GM23338 (cell line): ENCODE data around the gene TPR. TPM values are rescaled to one million over a fixed set of nuclear protein-coding genes. Genes with fewer than 3 reads are reported as not detected.

ENCODE experiments used
- ATAC-seq: fragments of 200-7000 bp; cut with Tn5 transposase; 3 replicates; pipeline ENCODE4 v1.9.1; 2020
- DNase-seq: peaks from one replicate; pipeline ENCODE4 v3.0.0-alpha.2; 2015; ENCODE audit warnings: low spot score
- H2AFZ ChIP-seq: fragments of 200-600 bp; sonication (generic); 2 replicates; pipeline ENCODE4 v1.8.0; 2016; ENCODE audit warnings: antibody characterized with exemption, mild to moderate bottlenecking, moderate library complexity
- H3F3A ChIP-seq: fragments of 200-600 bp; sonication (generic); replicated peaks from 2 replicates; pipeline ENCODE4 v1.8.0; 2017; ENCODE audit warnings: antibody characterized with exemption, mixed run types, low read depth
- H3K27ac ChIP-seq: fragments of 200-600 bp; sonication (generic); 2 replicates; pipeline ENCODE4 v1.6.1; 2016; ENCODE audit warnings: low read depth
- H3K27me3 ChIP-seq: fragments of 200-600 bp; sonication (generic); 2 replicates; pipeline ENCODE4 v1.8.0; 2016; ENCODE audit warnings: mild to moderate bottlenecking, mixed run types, moderate library complexity; ENCODE audit not compliant: insufficient read depth
- H3K36me3 ChIP-seq: fragments of 200-600 bp; sonication (generic); 2 replicates; pipeline ENCODE4 v1.8.0; 2016; ENCODE audit warnings: mild to moderate bottlenecking; ENCODE audit not compliant: insufficient read depth
- H3K4me1 ChIP-seq: fragments of 200-600 bp; sonication (generic); 2 replicates; pipeline ENCODE4 v1.8.0; 2016; ENCODE audit warnings: mild to moderate bottlenecking, moderate library complexity; ENCODE audit not compliant: insufficient read depth
- H3K4me2 ChIP-seq: fragments of 200-600 bp; sonication (generic); 2 replicates; pipeline ENCODE4 v1.7.1; 2017; ENCODE audit warnings: mixed run types
- H3K4me3 ChIP-seq: fragments of 200-600 bp; sonication (generic); 2 replicates; pipeline ENCODE4 v1.6.1; 2016; ENCODE audit warnings: mixed run types
- H3K79me2 ChIP-seq: fragments of 200-600 bp; sonication (generic); replicated peaks from 2 replicates; pipeline ENCODE4 v1.8.0; 2017; ENCODE audit warnings: mild to moderate bottlenecking; ENCODE audit not compliant: insufficient read depth
- H3K9me2 ChIP-seq: fragments of 200-600 bp; sonication (generic); 2 replicates; pipeline ENCODE4 v1.8.0; 2017; ENCODE audit not compliant: insufficient read depth
- H4K20me1 ChIP-seq: fragments of 200-600 bp; sonication (generic); replicated peaks from 2 replicates; pipeline ENCODE4 v1.8.0; 2017; ENCODE audit warnings: mild to moderate bottlenecking; ENCODE audit not compliant: insufficient read depth
- H3K27ac Mint-ChIP-seq: 2 replicates; pipeline ENCODE4 v1.8.0; 2020; ENCODE audit warnings: inconsistent platforms, mild to moderate bottlenecking, moderate library complexity, mixed read lengths
- H3K27me3 Mint-ChIP-seq: 3 replicates; pipeline ENCODE4 v1.8.0; 2022; ENCODE audit warnings: low read depth, mild to moderate bottlenecking, moderate library complexity, mixed read lengths, inconsistent platforms; ENCODE audit not compliant: insufficient read depth, poor library complexity
- H3K36me3 Mint-ChIP-seq: 3 replicates; pipeline ENCODE4 v1.8.0; 2021; ENCODE audit warnings: low read depth, mild to moderate bottlenecking, inconsistent platforms, moderate library complexity, mixed read lengths
- H3K4me1 Mint-ChIP-seq: 3 replicates; pipeline ENCODE4 v1.8.0; 2020; ENCODE audit warnings: mild to moderate bottlenecking, inconsistent platforms, mixed read lengths
- H3K4me3 Mint-ChIP-seq: 3 replicates; pipeline ENCODE4 v1.8.0; 2021; ENCODE audit warnings: moderate library complexity, mild to moderate bottlenecking, inconsistent platforms, mixed read lengths
- H3K9me3 Mint-ChIP-seq: 3 replicates; pipeline ENCODE4 v1.8.0; 2020; ENCODE audit warnings: moderate library complexity, mild to moderate bottlenecking, inconsistent platforms, mixed read lengths
- CREB1 ChIP-seq: fragments of 250-450 bp; sonication (Bioruptor Pico); IDR thresholded peaks from 2 replicates; pipeline ENCODE4 v1.5.0; 2020; ENCODE audit warnings: low read depth, mild to moderate bottlenecking, moderate library complexity
- EZH2phosphoT487 ChIP-seq: fragments of 200-600 bp; sonication (generic); IDR thresholded peaks from one replicate; pipeline ENCODE4 v1.8.1; 2018; ENCODE audit warnings: antibody characterized with exemption; ENCODE audit not compliant: unreplicated experiment
- JUNB ChIP-seq: IDR thresholded peaks from one replicate; pipeline ENCODE4 v1.6.1; 2016; ENCODE audit warnings: antibody characterized with exemption; ENCODE audit not compliant: unreplicated experiment
- NANOG ChIP-seq: IDR thresholded peaks from 2 replicates; pipeline ENCODE4 v1.6.1; 2016; ENCODE audit warnings: antibody characterized with exemption, borderline replicate concordance
- POLR2AphosphoS5 ChIP-seq: IDR thresholded peaks from 2 replicates; pipeline ENCODE4 v1.6.1; 2016; ENCODE audit warnings: antibody characterized with exemption, low read depth
- STAT1 ChIP-seq: IDR thresholded peaks from one replicate; pipeline ENCODE4 v1.6.1; 2016; ENCODE audit warnings: antibody characterized with exemption; ENCODE audit not compliant: unreplicated experiment
- ZNF114 ChIP-seq: fragments of 250-450 bp; sonication (Bioruptor Pico); IDR thresholded peaks from 2 replicates; pipeline ENCODE4 v1.5.0; 2020; ENCODE audit warnings: mild to moderate bottlenecking, moderate library complexity
- polyA plus RNA-seq: library from polyadenylated mRNA; unstranded; fragments of >200 nt; fragmentation: Nextera tagmentation; extraction: Ambion mirVana; gene quantifications from 2 replicates; pipeline ENCODE4 v1.2.1, GENCODE V29; 2016
- total RNA-seq: library from RNA; depleted of rRNA; stranded (reverse); fragments of >200 nt; shearing (Covaris generic); gene quantifications from 2 replicates; pipeline ENCODE4 v1.2.3, GENCODE V29; 2014
- TF ChIP-seq, protein P1 (sequence below), 2 experiments: fragments of 200-600 bp in 1 of 2; sonication (generic) in 1 of 2; conservative IDR thresholded peaks; 2 replicates each; pipeline versions ENCODE4 v1.5.1 to v1.6.1; 2016 to 2017; ENCODE audit warnings: antibody characterized with exemption in 2 of 2, low read depth in 2 of 2, mild to moderate bottlenecking in 2 of 2, moderate library complexity in 1 of 2
- TF ChIP-seq, protein P2 (sequence below): fragments of 250-450 bp; sonication (Bioruptor Pico); IDR thresholded peaks from 2 replicates; pipeline ENCODE4 v1.5.0; 2020; ENCODE audit warnings: mild to moderate bottlenecking, moderate library complexity
- TF ChIP-seq, protein P3 (sequence below): IDR thresholded peaks from 2 replicates; pipeline ENCODE4 v1.6.1; 2016; ENCODE audit warnings: antibody characterized with exemption
- TF ChIP-seq, protein P4 (sequence below): IDR thresholded peaks from one replicate; pipeline ENCODE4 v1.6.1; 2018; ENCODE audit warnings: antibody characterized with exemption; ENCODE audit not compliant: unreplicated experiment

TPR gene
- total and polyA plus RNA-seq, 2 experiments from 2014 or later, result 108 to 220 TPM

DNA sequence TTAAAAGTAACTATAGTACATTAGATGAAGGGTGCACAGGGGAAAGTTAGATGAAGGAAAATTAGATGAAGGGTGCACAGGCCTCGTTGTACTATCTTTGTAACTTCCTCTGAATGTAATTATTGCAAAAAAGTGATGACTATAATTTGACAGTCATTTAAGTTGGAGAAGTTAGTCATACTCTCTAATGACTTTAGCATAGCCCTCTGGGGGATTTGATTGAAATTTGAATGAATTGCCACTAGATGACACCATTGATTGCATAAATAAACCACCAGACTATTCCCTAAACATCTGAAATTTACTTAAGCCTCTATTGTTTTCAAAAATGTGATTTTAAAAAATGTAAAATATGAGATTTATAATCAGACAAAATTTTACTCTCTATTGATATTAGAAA is 102.6 kb downstream of the TPR start:
- Mint-ChIP-seq H3K27me3 (peaks cover 2% of the 10 kb centered on the region), H3K36me3 (no peaks in the 10 kb centered on the region; the same call in 2 of the 3 replicates), H3K9me3 (no peaks in the 10 kb centered on the region; the same call in 1 of the 3 replicates), H3K4me1 (peaks cover 8% of the 10 kb centered on the region), H3K4me3 (no peak overlapping the region), H3K27ac (no peak overlapping the region)
- Histone ChIP-seq H3K4me2 (no peak overlapping the region), H3K27me3 (no peaks in the 10 kb centered on the region), H3K9me2 (no peaks in the 10 kb centered on the region), H3K36me3 (no peaks in the 10 kb centered on the region), H2AFZ (no peak overlapping the region), H3K4me3 (no peak overlapping the region), H3K4me1 (no peaks in the 10 kb centered on the region), H3F3A (no peaks in the 10 kb centered on the region), H3K79me2 (no peaks in the 10 kb centered on the region), H4K20me1 (no peaks in the 10 kb centered on the region), H3K27ac (no peak overlapping the region)
- ATAC-seq (no peak), DNase-seq (no peak)
- TF ChIP-seq POLR2AphosphoS5, result no peak
- TF ChIP-seq, protein P1, sequence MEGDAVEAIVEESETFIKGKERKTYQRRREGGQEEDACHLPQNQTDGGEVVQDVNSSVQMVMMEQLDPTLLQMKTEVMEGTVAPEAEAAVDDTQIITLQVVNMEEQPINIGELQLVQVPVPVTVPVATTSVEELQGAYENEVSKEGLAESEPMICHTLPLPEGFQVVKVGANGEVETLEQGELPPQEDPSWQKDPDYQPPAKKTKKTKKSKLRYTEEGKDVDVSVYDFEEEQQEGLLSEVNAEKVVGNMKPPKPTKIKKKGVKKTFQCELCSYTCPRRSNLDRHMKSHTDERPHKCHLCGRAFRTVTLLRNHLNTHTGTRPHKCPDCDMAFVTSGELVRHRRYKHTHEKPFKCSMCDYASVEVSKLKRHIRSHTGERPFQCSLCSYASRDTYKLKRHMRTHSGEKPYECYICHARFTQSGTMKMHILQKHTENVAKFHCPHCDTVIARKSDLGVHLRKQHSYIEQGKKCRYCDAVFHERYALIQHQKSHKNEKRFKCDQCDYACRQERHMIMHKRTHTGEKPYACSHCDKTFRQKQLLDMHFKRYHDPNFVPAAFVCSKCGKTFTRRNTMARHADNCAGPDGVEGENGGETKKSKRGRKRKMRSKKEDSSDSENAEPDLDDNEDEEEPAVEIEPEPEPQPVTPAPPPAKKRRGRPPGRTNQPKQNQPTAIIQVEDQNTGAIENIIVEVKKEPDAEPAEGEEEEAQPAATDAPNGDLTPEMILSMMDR (conservative IDR thresholded peaks at IDR 0.05; ENCODE audit: low read depth in 2 of 2), result no peak
- TF ChIP-seq STAT1, result no peak
- TF ChIP-seq CREB1, result no peak
- no peak for TF ChIP-seq JUNB
- no peak for TF ChIP-seq ZNF114
- TF ChIP-seq EZH2phosphoT487, result no peak
- TF ChIP-seq, protein P2, sequence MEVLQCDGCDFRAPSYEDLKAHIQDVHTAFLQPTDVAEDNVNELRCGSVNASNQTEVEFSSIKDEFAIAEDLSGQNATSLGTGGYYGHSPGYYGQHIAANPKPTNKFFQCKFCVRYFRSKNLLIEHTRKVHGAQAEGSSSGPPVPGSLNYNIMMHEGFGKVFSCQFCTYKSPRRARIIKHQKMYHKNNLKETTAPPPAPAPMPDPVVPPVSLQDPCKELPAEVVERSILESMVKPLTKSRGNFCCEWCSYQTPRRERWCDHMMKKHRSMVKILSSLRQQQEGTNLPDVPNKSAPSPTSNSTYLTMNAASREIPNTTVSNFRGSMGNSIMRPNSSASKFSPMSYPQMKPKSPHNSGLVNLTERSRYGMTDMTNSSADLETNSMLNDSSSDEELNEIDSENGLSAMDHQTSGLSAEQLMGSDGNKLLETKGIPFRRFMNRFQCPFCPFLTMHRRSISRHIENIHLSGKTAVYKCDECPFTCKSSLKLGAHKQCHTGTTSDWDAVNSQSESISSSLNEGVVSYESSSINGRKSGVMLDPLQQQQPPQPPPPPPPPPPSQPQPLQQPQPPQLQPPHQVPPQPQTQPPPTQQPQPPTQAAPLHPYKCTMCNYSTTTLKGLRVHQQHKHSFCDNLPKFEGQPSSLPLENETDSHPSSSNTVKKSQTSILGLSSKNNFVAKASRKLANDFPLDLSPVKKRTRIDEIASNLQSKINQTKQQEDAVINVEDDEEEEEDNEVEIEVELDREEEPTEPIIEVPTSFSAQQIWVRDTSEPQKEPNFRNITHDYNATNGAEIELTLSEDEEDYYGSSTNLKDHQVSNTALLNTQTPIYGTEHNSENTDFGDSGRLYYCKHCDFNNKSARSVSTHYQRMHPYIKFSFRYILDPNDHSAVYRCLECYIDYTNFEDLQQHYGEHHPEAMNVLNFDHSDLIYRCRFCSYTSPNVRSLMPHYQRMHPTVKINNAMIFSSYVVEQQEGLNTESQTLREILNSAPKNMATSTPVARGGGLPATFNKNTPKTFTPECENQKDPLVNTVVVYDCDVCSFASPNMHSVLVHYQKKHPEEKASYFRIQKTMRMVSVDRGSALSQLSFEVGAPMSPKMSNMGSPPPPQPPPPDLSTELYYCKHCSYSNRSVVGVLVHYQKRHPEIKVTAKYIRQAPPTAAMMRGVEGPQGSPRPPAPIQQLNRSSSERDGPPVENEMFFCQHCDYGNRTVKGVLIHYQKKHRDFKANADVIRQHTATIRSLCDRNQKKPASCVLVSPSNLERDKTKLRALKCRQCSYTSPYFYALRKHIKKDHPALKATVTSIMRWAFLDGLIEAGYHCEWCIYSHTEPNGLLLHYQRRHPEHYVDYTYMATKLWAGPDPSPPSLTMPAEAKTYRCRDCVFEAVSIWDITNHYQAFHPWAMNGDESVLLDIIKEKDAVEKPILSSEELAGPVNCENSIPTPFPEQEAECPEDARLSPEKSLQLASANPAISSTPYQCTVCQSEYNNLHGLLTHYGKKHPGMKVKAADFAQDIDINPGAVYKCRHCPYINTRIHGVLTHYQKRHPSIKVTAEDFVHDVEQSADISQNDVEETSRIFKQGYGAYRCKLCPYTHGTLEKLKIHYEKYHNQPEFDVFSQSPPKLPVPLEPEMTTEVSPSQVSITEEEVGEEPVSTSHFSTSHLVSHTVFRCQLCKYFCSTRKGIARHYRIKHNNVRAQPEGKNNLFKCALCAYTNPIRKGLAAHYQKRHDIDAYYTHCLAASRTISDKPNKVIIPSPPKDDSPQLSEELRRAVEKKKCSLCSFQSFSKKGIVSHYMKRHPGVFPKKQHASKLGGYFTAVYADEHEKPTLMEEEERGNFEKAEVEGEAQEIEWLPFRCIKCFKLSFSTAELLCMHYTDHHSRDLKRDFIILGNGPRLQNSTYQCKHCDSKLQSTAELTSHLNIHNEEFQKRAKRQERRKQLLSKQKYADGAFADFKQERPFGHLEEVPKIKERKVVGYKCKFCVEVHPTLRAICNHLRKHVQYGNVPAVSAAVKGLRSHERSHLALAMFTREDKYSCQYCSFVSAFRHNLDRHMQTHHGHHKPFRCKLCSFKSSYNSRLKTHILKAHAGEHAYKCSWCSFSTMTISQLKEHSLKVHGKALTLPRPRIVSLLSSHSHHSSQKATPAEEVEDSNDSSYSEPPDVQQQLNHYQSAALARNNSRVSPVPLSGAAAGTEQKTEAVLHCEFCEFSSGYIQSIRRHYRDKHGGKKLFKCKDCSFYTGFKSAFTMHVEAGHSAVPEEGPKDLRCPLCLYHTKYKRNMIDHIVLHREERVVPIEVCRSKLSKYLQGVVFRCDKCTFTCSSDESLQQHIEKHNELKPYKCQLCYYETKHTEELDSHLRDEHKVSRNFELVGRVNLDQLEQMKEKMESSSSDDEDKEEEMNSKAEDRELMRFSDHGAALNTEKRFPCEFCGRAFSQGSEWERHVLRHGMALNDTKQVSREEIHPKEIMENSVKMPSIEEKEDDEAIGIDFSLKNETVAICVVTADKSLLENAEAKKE, result no peak
- no peak for TF ChIP-seq NANOG
- TF ChIP-seq, protein P3, sequence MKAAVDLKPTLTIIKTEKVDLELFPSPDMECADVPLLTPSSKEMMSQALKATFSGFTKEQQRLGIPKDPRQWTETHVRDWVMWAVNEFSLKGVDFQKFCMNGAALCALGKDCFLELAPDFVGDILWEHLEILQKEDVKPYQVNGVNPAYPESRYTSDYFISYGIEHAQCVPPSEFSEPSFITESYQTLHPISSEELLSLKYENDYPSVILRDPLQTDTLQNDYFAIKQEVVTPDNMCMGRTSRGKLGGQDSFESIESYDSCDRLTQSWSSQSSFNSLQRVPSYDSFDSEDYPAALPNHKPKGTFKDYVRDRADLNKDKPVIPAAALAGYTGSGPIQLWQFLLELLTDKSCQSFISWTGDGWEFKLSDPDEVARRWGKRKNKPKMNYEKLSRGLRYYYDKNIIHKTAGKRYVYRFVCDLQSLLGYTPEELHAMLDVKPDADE, result no peak
- TF ChIP-seq, protein P4, sequence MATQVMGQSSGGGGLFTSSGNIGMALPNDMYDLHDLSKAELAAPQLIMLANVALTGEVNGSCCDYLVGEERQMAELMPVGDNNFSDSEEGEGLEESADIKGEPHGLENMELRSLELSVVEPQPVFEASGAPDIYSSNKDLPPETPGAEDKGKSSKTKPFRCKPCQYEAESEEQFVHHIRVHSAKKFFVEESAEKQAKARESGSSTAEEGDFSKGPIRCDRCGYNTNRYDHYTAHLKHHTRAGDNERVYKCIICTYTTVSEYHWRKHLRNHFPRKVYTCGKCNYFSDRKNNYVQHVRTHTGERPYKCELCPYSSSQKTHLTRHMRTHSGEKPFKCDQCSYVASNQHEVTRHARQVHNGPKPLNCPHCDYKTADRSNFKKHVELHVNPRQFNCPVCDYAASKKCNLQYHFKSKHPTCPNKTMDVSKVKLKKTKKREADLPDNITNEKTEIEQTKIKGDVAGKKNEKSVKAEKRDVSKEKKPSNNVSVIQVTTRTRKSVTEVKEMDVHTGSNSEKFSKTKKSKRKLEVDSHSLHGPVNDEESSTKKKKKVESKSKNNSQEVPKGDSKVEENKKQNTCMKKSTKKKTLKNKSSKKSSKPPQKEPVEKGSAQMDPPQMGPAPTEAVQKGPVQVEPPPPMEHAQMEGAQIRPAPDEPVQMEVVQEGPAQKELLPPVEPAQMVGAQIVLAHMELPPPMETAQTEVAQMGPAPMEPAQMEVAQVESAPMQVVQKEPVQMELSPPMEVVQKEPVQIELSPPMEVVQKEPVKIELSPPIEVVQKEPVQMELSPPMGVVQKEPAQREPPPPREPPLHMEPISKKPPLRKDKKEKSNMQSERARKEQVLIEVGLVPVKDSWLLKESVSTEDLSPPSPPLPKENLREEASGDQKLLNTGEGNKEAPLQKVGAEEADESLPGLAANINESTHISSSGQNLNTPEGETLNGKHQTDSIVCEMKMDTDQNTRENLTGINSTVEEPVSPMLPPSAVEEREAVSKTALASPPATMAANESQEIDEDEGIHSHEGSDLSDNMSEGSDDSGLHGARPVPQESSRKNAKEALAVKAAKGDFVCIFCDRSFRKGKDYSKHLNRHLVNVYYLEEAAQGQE, result no peak
